Stimulated activated CD4-positive, alpha-beta T cell treated with anti-CD3 and anti-CD28 coated beads, Interleukin-2, amount 100 ng/mL, for 24 hours (primary cell): ENCODE data around the gene SHISA6.
"Not testable (repeated sequence)": the region's sequence is repeated elsewhere in the genome, so short reads cannot be mapped to it uniquely, and the experiment has no call there.

Source experiments
- DNase-seq, 2 donors: peaks; one replicate each; pipeline ENCODE4 v3.0.0-alpha.2; 2020

The SHISA6 gene

DNA sequence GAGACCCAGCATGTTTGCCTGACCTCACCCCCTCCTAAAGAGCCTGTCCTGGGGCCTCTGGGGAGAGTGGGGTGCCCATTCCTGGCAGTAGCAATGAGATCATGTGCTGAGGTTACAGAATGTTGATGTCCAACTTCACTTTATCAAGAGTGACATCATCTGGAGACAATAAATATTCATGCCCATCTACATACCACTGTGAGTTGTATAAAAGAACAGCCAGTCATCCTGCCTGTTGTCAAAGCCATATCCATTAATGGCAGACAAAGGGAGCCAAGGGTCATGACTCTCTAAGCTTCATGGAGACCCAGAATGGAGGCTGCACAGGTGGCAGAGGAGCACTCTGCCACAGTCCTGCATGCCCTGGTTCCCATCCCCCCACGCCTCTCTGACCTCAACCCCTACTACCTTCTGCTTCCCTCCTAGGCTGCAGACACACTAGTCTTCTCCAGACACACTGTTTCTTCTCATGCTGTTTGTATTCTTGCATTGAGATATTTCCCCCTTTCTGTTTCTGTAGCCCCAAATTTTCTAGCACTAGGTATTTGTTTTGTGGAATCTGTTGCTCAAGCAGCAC is 27.1 kb downstream of the SHISA6 start:
- DNase-seq = no peak

DNA sequence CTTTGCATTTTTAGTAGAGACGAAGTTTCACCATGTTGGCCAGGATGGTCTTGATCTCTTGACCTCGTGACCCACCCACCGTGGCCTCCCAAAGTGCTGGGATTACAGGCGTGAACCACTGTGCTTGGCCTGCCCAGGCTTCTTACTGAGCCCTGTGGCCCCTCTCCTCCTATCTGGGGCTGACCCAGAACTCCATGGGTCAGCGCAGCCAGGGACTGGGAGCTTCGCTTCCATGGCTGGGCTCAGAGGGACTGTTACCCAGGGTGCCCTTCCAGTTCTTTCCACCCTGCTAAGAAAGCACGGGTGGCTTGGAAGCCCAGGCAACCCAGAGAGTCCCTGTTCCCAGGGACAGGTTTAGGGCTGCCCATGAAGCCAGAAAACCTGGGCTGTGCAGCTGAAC is 28.2 kb downstream of the SHISA6 start:
- DNase-seq = no peak

DNA sequence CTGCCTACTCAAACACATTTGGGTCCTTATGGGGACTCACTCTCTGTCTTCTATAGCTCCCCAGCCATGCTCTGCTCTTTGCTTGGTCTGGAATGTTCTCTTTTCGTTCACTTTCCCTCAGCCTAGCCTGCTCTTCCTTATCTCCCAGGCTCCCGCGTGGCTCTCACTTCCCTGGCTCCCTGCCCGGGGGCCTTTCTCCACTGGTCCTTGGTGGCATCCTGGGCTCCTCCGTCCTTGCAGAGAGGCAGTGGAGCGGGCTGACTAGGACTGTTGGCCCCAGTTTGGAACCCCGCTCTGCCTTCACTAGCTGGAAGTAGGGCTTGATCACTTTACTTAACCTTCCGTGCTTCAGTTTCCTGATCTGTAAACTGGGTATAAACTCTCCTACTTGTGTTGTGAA is 31.2 kb downstream of the SHISA6 start:
- no peak for DNase-seq

DNA sequence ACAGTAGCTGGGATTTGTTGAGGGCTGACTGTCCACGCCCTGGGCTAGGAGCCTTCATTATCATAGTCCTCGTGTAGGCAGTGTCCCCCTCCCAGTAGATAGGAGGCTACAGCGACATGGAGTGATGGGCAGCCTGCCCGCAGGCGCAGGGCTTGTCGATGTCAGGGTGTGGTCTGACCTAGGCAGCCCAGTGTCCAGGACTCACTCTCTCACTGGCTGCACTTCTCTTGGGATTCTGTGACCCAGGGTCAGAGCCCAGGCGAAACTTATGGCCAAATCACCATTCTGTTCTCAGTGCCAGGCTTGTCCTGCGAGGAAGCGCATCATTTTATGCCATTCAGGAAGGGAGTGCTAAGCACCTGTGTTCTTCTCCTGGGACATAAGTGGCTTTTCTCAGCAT is 32.6 kb downstream of the SHISA6 start:
- no peak for DNase-seq

DNA sequence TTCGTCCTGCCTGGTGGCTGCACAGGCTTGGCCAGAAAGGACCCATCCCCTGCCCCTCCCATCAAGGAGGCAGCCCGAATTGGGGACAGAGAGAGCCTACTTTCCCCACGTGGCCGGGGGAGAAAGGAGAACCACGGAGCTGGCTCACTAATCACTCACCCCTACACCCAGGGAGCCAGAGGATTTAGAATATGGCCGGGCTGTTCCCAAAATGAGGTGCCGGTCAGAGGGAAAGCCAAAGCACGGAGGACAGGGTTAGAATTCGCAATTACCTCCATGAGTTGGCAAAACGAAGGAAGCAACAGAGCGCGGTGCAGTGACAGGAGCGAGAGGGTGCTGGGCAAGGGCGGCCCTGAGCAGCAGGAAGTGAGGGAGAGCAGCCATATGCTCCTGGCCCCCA is 33.1 kb downstream of the SHISA6 start:
- DNase-seq = no peak

DNA sequence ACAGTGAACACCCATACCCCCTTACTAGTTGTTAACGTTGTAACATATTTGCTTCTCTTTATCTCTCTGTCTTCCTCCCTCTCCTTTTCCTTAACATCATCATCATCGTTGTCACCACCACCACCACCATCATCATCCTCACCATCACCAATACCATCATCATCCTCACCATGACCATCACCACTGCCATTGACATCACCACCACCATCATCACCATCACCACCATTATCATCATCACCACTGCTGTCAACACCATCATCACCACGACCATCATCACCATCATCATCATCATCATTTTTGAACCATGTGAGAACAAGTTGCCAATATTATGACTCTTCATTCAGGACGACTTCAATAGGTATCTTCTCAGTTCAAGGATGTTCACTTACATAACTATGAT is 35.5 kb downstream of the SHISA6 start:
- DNase-seq = no peak

DNA sequence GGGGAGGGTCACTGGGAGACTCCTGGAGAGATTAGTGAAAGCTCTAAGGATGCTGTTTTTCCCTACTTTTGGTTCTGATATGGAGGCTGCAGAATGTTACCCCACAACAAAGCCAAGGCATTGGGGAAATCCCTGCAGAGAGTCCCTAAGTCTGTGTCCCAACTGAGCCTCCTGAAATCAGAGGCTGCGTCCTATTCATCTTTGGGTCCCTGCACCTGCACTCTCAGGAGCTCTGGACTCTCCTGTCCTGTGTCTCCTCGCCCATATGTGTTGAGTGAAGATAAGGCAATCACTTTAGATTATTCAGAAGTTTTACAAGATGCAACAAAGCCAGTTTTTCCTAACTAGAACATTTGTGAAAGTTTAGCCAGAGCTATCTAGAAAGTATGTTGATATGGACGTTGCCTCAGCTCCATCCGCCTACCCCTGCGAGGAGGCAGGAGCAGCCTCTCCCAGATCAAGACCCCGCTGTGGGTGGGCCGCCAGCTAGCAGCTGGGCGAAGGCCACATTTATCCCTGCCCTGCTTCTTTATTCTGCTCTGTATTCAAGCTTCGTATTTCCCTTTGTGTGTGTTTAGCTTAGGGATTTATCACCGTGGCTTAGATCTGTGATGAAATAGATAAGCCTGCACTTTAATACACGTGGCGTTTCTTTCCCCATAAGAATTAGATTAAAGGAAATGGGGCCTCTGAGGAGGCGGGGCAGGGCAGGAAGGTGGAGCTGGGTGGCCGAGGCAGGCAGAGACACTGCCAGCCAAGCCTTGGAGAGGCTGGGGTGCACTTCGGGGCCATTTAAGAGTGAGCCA is 37.4 kb downstream of the SHISA6 start:
- DNase-seq = no peak

DNA sequence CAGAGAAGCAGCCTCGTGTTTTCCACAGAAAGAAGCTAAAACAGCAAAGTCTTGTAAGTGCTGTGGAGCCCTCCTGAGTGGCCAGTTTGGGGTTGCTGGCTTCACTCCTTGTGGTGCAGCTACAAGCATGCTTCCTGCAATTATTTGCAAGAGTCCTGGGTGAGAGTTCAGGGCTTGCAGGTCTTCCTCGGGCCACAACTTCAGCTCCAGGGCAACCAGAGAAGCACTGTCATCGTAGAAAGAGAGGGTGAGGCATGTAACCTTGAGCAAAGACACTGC is 37.9 kb downstream of the SHISA6 start:
- no peak for DNase-seq

DNA sequence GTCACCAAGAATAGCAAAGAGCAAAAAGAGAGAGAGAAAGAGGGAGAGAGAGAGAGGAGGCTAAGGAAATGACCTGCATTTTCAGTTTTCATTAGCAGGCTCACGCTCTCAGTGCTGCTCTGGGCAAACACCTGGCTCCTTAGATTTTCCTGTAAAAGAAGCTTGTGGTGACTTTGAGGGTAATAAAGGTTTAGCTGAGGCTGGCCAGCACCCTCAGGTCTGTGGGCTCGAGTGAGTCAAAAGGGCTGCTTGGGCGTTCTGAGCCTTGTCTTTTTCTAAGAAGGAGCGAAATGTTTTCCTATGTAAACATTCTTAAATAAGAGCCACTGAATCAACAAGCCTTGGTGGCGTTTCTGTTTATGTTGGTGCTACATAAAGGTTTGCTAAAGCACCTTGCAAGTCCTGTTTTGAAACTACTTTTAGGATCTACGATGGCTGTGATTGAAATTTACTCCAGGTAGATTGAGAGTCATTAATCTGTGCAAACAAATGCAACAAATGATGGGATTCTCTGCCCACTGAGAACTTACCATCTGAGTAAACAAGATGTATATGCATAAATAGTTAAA is 38.8 kb downstream of the SHISA6 start:
- DNase-seq = no peak

DNA sequence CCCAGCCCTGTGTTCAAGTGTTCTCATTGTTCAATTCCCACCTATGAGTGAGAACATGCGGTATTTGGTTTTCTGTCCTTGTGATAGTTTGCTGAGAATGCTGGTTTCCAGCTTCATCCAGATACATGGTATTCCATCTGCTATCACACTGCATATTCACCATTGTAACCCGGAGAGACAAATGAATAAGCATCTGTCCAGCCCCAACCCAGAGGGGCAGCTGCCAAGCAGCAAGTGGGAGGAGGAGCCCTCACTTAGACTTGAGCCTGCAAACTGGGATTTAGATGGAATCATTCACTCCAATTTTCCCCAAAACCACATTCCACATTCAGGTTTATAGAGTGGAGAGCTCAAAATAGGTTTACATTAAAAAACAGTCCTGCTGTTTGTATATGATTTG is 41.6 kb downstream of the SHISA6 start:
- no peak for DNase-seq

DNA sequence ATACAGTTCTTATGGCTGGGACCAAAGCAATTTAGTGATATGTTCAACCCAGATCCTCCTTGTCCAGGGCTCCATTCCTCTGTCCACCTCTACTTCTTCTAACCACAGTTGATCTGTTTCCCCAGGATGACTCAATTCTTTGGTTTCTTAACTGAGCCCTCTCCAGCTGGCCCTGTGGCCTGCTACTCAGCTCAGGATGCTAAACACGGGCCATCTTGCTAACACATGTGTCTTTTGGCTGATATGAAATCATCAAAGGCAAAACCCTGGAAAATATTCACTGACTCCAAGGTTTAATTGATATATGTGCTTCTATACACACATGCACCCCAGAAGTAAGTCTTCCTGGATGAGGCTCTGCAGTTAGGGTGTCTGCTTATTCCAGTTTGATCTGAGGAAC is 43.8 kb downstream of the SHISA6 start:
- no peak for DNase-seq

DNA sequence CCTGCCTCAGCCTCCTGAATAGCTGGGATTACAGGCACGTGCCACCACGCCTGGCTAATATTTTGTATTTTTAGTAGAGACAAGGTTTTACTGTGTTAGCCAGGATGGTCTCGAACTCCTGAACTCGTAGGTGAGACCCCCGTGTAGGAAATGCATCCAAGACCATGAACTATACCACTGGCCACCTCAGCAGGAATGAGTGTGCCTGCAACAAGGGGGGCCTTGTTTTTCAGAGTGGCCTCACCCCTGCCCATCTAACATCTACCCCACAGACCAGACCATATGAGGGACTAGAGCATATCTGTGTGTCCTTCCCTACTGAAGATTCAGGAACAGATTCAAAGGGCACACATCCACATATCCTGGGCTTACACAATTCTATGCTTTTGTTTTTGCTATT is 44.9 kb downstream of the SHISA6 start:
- no peak for DNase-seq

DNA sequence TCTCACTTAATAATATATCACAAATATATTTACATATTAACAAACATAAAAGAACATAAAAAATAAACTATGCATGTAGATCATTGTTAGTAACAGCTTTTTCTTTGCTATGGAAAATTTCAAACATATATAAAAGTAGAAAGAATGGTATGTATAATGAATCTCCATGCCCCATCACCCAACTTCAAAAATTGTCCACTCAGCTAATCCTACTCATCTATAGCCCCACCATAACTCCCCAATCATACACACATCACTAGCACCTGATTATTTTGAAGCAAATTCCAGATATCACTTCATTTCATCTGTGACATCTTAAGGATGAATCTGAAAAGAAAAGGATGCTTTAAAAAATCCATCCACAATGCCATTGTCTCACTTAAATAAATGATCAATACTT is 46.8 kb downstream of the SHISA6 start:
- no peak for DNase-seq

DNA sequence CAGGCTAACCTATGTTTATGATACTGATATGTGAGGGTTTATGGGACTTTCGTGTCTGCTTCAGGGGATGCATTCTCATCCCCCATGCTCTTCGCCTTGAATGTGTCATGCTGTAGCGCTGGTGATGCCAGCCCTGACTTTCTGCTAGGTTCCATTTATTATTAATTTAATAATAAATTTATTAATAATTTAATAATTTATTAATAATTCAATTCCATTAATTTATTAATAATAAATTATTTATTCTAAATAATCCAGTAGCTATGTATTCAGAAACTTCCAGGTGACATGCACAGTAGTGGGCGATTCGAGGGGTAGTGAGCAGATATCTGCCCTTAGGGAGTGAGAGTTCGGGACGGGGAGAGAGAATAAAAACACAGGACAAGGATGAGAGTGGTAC is 49.8 kb downstream of the SHISA6 start:
- no peak for DNase-seq

DNA sequence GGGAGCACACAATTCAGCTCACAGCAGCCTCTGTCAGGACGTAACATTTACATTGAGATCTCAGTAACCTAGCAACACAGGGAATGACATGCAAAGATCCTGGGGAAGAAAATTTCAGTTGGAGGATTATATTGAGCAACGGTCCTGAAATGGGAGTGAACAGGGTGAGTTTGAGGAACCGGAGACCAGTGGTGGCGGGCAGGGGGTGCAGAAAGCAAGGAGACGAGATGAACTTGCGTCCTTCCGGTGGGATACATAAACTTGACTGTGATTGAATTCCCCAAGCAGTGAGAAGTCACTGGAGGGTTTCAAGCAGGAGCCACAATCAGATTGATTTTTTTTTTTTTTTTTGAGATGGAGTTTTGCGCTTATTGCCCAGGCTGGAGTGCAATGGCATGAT is 51.5 kb downstream of the SHISA6 start:
- no peak for DNase-seq

DNA sequence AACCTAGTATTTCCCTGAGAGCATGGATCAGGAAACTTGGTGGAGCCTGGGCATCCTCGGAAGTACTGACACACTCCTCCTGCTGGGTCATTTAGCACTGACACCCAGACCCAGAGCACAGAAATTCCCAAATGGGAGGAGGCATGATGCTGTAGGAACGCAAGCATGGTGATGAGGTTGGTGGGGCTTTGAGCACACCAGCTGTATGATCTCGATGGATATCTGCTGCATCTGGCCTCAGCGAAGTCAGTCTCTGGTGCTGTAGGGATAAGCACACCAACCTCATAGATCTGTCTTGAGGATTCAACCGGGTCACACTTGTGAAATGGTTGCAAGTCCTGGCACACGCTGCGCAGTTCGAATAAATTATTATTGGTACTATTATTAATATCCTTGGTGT is 52.5 kb downstream of the SHISA6 start:
- DNase-seq = no peak

DNA sequence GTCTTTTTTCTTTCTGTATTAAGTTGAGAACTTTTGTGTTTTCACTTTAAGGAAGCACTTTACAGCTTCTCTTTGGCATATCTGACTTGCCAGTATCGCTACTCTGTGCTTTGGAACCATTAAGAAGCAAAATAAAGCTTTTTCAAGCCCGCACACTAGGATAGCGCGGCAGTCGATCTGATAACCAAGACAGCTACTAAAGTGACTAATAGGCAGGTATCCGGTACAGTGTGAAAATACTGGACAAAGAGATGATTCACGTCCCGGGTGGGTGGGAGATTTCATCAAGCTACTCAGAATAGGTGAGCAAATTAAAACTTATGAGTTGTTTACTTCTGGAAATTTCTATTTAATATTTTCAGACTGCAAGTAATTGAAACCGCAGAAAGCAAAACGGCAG is 53.8 kb downstream of the SHISA6 start:
- DNase-seq = no peak

DNA sequence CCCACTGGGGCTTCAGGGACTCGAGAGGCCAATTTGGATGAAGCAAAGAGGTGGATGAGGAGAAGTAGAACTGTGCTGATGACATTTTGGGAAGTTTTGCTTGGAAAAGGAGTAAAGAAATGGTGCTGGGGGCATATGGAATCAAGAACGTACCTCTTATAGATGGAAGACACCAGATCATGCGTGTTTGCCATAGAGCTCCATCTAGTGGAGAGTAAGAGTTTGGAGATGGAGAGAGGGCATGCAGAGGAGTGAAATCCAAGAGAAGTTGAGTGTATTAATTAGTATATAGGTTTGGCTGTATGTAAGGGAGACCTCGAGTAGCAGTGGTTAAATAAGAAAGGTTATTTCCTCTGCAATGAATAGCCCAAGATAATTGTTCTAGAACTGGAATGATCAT is 56.0 kb downstream of the SHISA6 start:
- DNase-seq = no peak

DNA sequence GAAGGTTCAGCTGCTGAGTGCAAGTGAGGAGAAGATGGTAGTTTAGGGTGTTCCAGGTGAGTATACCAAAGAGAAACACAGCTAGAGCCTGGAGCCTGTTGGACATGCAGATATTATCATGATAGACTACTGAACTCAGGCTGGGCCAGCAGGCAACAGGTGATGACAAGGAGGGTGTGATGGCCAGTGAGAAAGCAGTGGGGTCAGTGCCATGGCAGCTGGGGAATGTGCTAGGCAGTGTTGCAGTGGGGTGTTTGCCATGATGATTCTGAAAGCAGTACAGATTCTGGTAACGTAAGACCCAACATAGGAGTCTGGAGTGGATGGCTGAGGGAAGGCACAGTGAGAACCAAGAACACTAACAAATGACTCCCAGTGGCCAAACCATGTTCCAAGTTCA is 57.4 kb downstream of the SHISA6 start:
- DNase-seq = no peak

DNA sequence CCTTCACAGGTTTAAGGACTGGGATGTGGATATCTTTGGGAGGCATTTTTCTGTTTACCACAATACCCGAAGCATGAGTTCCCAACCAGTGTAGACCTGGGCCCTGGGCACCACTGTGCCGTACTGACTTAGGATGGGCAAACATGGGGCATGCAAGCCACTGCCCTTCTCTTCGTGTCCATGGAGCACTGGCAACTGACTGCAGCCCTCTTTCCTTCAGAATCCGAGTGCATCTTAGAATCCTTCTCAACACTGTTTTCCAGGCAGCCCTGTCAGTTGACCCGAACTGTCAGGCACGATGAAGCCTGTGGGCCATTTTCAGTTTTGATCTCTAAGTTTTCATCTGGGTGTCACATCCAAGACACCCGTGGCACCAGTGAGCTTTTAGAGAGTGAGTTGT is 59.2 kb downstream of the SHISA6 start:
- no peak for DNase-seq

DNA sequence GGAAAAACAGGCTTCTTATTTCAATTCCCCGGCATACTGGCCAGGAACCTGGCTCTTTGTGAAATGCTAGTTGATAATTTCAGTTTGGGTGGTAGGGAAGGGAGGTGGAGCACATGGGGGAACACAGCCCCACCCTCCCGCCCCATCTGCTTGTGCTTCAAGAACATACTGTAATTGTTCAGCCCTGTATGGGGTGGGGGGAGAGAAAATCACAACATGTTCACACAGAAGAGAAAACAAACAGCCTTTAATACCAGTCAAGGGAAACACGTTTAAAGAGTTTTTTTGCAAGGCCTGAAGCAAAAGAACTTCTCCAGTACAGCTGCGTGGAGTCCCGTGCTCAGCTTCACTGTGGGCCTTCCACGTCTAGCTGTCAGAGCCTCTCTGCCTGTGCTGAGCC is 59.7 kb downstream of the SHISA6 start:
- DNase-seq = no peak

DNA sequence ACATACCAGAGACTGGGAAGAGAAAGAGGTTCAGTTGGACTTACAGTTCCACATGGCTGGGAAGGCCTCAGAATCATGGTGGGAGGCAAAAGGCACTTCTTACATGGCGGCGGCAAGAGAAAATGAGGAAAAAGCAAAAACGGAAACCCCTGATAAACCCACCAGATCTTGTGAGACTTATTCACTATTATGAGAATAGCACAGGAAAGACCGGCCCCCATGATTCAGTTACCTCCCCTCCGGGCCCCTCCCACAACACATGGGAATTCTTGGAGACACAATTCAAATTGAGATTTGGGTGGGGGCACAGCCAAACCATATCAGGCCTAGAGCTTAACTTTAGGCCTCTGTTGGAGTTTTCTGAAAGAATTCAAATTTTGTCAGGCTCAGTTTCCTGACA is 60.9 kb downstream of the SHISA6 start:
- not testable (repeated sequence) for DNase-seq

DNA sequence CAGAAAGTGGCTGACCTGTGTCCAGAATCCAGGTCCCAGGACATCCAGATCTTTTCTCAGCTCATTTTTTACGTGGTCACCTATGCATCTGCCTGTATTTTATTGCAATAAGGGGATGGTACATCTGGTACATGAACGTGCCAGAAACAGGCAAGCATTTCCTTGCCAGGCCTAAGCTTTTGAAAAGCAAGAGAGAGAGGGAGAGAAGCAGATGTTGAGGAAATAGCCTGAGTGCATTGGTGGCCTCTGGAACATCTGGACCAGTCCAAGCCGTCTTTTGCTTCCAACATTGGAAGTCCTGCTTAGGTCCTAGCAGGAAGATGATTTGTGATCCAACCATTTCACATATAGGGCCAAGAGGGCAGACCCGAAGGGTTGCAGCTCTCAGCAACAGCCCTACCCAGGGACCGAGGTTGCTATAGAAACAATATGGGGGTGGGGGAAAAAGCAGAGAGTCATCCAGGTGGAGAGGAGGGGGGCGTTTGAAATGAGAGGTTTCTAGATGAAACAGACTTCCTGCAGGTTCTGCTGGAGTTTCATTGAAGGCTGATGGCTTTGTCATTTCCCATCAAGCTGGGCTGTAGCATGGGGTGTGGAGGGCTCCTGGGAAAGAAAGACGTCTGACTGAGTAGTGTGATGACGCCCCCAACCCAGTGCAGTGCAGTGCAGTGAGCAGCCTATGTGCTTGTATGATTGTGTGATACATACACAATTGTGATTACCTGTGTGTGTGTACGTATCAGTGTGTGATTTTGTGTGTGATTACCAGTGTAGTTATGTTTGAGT is 61.6 kb downstream of the SHISA6 start:
- no peak for DNase-seq

DNA sequence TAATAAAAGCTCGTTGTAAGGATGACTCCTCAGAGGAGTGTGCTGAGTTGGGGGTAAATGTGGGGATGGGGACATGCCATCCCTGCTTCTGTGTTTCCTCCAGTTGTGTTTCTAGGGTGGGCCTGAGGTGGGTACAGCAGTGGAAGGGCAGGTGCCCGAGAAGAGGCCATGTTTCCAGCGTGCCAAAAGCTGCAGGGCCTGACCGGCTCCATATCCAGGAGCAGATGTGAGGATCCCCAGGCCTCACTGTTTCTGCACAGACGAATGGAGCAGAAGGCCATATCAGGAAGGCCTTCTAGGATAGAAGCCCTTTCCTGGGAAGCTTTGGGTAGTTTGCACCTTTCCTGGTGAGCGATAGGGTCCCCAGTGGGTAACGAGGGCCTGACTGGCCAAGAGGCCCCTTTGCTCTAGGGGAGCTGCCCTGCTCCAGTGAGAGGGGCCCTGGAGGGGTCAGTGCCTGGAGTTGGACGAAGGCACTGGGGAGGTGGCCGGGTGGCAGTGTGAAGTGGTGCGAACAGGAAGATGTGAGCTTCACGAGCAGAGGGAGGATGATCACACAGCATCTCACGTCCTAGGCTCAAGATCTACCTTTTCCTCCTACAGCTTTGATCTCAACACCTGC is 62.9 kb downstream of the SHISA6 start:
- DNase-seq = no peak
